ENCODE data around the gene PPARG.

The PPARG gene

DNA sequence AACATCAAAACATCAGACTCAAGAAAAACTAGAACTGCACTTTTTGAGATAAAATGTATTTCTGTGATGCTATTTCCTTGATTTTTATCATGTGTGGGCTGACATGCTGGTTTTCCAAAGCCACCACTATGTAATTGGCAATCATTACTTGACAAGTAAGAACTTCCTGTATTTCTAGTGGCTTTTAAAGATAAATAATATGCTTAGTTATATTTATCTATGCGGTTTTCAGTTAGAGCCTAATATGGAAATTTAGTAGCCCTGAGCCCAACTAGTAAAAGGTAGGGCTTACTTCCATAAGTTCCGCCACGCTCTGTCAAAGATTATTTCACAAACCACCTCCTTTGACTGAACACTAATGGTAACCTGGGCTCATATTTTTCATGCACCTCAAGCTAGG lies 91.6 kb downstream of the PPARG start:
- no peak for TF ChIP-seq CTCF (IDR thresholded peaks at IDR 0.05)

DNA sequence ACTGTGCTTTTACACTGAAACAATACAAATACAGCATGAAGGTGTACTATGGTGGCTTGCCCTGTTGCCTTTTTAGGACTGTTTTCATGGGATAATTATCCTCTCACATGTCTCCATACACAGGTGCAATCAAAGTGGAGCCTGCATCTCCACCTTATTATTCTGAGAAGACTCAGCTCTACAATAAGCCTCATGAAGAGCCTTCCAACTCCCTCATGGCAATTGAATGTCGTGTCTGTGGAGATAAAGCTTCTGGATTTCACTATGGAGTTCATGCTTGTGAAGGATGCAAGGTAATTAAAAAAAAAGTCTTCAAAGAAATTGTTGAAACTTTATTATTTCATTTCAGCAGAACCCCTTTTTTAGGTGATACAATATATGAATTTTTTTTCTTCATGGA lies 92.3 kb downstream of the PPARG start:
- no peak for TF ChIP-seq CTCF (IDR thresholded peaks at IDR 0.05)

DNA sequence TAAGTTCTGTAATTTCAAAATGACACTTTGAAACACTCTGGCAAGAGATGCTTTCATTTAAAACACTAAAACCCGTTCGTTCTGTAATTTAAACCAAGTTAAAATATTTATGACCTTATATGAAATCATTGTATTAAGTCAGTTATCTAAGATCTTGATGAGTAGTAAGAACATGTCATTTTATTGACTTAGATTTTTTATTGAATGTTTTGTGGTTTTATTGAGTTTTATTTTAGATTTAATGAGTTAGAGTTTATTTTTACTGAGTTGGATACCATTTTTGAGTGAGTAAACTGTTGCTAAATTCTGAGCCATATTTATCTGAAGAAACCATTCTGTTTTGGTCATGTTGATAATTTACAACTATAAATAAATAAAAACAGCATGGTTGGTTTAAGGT lies 94.3 kb downstream of the PPARG start:
- no peak for TF ChIP-seq CTCF (IDR thresholded peaks at IDR 0.05)

DNA sequence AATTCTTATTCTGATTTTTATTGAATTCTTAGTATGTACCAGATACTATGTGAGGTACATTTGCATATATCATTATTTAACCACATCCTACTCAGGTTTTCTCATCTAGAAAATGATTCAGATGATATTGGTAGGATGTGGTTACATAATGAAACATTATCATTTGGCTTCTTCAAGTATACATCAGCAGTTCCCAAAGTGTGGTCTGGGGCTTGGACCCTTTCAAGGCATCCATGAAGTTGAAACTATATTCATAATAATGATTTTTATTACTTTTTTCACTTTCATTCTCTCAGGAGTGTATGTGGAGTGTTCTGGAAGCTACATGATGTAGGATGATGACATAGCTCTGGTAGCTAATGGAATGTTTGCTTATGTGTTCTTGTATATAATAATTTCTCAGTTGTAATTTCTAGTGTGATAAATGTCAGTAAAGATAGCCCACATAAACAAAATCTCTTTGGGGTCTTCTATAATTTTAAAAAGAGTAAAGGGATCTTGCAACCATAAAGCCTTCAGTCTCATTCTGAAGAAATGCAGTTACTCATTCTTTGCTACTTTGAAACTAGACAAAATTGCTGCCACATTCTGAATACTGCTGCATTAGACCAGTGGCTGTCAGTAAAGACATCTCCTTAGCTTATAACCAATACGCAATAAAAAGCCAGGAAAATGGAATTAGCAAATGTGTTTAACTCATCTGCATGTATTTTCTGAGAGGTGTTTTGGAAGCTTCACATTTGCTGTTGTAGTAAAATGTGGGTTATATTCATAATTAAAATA lies 95.8 kb downstream of the PPARG start:
- no peak for TF ChIP-seq CTCF (IDR thresholded peaks at IDR 0.05)

GRCh38 chr3:12388185-12388584 lies 99.3 kb downstream of the PPARG start:
- TF ChIP-seq CTCF (IDR thresholded peaks at IDR 0.05), result no peak

DNA sequence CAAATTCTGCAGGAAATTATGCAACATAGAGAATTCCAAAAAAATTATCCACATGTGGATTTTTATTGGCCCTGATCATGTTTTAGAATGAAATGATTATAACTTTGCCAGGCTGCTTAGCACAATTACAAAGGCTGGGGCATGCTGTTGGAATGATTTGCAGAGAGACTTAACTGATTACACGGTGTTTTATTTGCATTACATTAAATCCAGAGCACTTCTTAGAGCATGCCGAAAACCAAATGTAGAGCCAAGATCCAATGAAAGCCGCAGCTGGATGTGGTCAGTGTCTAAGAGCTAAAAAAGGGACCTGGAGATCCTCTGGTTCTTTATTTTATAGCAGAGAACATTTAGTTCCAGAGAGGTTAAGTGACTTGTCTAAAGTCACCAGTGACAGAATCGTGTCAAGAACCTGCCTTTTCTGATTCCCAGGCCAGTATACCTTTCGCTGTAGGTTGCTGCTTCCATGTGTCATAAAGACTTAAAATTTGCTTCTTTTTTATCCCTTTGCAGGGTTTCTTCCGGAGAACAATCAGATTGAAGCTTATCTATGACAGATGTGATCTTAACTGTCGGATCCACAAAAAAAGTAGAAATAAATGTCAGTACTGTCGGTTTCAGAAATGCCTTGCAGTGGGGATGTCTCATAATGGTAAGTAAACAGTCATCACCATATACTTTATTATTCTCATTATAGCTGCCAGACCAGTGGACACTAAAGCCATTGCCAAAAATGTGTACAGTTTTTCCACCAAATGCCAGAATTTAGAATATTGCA lies 103.4 kb downstream of the PPARG start:
- TF ChIP-seq CTCF (IDR thresholded peaks at IDR 0.05), result no peak

DNA sequence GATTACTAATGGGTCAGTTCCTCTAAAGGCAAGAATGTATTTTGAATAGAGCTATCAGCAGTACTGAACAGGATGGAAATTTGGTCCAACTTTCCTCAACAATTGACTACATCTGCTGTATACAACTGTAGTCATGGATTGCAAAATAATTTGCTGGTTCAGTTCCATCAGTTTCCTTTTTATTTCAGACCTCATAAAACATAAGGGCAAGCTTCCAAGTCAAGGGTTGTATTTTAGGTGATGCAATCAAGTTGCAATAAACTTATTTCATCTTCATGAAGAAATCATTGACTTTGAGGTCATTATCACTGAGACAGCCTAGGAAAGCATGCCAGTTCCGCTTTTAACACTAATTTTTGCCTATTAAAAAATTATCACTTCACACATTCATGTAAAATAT lies 105.0 kb downstream of the PPARG start:
- no peak for TF ChIP-seq CTCF (IDR thresholded peaks at IDR 0.05)
